GM19324 (cell line): Measurements from ENCODE around the gene SLC8A1.

Source experiments
- ATAC-seq: cut with Tn5 transposase; IDR thresholded peaks from one replicate; pipeline ENCODE4 v1.9.1; 2021; ENCODE audit warnings: mild to moderate bottlenecking, moderate library complexity; ENCODE audit not compliant: unreplicated experiment, low FRiP score

Gene SLC8A1

DNA sequence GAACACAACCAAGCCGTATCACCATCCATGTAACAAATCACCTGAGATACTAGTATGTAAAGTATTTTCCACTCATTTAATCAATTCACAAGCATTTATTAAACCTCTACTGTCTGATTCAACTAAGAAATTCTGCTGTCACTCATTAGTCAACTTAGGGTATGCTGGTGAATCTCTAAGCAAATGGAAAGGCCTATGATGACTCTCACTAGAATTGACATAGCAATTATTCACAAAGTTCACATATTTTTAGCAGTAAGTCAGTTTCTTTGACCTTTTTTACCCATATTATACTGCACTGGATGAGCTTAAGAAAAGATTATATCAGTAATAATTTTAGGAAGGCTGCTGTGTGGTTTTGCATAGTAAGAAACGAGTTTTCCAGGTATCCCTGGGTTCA, 130.1 kb downstream of the SLC8A1 start:
- no peak for ATAC-seq

DNA sequence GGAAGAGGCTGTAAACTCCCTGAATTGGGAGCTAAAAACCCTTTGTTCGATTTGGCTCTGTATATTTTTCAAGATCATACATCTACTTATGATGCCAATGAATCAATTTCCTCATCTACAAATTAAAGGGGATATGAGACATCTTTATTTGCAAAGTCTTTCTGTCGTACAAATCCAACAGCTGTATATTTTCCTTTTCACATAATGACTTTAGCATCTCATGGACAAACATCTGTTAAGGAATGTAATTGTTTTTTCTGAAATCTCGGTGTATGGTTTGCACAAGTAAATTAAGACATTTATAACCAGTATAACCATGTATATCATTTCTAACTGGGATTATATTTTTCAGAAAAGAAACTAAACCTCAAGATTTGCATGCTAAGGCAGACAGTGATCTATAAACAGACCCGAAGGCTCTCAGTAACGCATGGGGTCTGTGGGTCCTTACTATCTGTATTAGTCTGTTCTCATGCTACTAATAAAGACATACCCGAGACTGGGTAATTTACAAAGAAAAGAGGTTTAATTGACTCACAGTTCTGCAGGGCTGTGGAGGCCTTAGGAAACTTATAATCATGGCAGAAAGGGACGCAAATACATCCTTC, 130.8 kb downstream of the SLC8A1 start:
- no peak for ATAC-seq

DNA sequence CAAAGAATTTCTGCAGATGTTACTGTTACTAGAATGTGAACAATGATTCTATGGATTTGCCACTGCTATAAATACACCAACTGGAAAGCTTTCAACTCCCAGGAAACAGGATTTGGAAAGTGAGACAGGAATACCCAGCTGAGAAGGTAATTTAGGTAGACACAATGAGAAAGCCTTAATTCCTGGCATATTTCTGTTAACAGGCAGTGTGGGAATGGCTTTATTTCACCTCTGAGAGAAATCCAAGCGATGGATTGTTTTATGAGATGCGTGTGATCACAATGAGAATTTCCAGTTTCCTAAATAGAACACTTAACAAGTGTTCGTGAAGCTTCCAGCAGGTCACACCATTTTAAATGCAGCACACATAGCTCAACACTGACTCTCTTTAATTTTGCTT, 133.0 kb downstream of the SLC8A1 start:
- ATAC-seq: no peak

DNA sequence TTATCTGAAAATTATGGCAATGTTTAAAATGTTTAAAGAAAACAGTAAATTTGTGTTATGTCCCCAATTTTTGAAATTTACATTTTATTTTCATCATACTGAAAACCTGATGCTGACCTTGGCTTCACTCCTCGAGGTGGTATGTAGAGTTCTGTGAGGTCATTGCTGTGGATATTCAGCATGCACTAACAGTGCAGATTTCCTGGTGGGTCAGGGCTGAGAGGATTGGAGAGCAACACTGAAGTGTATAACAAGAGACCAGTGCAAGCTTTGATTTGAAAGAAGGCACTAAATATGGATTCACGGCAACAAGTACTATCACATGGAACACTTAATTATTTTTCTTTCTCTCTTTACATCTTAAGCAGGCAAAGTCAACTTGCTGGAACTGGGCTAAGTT, 134.1 kb downstream of the SLC8A1 start:
- no peak for ATAC-seq

DNA sequence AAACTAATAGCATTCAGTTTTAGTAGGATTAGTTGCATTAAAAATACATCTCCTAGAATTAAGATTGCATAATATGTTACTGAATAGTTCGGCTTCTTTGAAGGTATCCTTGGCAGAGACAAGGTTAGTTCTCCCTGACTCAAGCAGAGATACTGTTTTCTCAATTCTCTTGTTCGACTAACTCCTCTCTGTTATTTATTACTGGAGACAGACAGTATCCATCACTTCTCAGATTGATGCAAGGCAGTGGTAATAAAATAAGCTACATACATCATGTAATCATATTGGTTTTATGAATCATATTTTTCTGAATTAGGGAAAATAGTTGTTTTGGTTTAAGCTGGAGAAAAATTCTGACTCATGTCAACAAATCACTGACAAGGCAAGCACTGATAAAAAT, 134.8 kb downstream of the SLC8A1 start:
- no peak for ATAC-seq

DNA sequence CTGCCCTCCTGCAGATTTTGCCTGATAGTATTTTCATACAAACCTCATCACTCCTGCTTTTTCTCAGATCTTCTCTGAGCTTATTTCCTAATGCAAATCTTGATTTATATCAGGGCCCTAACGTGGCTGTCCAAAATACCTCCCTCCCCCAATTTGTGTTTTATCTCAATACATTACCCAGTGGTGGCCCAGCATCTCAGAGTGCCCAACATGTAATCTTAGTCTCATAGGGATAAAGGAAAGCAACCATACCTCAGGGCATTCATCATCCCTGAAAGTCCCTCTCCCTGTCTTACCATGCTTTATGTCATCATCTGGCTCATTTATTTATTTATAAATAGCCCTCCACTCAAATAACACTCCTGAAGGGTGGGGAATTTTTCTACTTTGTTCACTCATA, 135.3 kb downstream of the SLC8A1 start:
- no peak for ATAC-seq

DNA sequence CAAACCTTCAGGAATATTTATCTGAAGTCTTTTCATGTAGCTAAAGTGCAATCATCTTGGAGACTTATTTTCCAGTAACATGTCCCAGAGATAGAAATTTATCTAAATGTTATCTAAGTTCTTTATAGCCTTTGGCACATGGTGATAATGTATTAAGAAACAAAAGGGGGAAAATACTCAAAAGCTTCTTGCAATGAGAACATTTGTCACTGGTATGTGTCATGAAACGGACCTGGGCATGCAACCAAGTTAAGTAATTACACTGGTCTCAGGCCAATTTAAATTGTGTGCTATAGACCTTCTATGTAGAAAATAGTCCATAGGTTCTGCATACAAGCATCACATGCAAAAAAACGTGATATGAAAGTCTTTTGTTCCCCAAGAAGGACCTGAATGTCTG, 136.2 kb downstream of the SLC8A1 start:
- no peak for ATAC-seq

DNA sequence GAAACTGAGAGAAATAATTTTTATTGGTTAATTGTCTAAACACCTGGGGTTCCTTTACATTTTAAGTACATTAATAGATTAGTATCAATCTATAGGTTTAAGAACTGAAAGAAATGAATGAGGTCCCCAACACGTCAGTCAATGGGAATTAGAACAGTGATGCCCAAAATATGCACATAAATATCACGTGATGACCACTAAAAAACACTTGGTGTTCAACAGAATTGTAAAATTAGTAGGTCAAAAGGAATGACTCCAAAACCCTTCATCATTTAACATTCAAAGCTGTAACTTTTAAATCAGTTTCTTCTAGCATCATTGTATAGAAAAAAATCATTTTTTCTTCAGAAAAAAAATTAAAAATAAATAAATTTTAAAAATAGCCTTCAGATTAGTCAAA, 140.9 kb downstream of the SLC8A1 start:
- ATAC-seq: no peak

DNA sequence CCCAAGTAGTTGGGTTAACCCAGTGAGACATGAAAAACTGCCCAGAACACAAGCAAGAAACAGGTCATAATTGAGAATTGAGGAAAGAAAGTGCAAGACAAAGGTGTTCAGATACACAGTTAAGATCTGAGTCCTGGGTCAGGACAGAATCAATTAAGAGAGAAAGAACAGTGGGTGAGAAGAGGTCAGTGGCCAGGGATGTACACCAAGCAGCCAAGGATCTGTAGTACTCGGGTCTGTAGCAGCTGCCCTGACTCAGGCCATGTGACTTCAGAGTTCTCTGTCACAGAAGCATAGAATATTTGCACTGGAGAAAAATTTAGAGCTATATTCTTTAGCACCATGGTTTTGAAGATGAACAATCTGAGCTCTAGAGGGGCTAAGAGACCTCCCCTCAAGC, 141.6 kb downstream of the SLC8A1 start:
- ATAC-seq: no peak

DNA sequence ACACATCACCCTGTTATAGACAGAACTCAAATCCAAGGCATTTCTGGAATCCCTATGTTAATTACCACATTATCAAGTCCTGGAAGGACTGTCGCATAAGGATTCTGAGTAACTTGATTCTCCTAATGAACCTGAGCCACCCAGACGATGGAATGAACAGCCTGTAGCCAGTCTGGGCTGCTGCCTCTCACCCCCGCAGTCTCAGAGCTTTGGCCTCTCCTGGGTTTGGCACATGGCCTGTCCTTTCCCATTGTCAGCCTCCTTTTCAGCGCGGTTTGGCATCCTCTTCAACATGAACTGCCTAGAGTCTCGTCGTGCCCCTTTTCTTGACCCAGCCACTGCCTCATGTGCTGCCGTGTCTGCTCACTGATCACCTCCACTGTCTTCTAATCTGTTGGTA, 147.6 kb downstream of the SLC8A1 start:
- ATAC-seq: no peak

DNA sequence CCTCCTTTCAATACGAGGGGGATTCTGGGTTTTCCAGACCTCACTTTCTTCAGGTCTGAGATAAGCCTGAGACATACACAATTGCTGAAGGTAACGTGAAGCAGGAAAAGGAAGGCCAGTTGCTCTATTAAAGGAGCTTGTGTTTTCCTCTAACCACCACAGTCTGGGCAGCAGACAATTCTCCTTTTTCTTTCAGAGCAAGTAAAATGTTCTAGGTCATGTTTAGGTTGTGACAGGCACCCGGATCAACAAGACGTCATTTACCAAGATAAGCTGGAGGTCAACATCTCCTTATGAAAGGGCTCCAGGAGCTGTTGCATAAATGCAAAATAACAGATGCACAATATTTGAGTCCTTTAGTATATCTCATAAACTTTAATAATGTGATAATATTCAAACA, 148.1 kb downstream of the SLC8A1 start:
- no peak for ATAC-seq

DNA sequence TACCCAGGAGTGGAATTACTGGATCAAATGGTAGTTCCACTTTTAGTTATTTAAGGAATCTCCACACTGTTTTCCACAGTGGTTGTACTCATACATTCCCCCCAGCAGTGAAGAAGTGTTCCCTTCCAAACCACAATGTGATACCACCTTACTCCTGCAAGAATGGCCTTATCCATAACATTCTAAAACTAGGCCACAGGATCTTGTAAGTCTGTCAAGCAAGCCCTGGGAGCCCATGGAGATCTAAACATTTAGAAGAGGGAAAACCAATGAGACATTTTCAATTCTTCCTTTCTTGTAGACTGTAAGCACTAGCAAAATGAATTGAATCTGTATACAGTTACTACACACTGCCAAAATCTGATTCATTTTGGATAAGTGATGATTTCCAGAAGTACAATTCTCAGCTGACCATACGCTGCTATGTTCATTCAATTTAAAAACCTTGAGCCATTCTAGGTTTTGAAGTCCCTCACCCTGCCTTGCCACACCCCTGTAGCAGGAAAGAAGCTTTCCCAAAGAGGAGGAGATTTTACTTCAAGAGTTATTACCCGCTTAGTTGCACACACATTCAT, 149.1 kb downstream of the SLC8A1 start:
- no peak for ATAC-seq

DNA sequence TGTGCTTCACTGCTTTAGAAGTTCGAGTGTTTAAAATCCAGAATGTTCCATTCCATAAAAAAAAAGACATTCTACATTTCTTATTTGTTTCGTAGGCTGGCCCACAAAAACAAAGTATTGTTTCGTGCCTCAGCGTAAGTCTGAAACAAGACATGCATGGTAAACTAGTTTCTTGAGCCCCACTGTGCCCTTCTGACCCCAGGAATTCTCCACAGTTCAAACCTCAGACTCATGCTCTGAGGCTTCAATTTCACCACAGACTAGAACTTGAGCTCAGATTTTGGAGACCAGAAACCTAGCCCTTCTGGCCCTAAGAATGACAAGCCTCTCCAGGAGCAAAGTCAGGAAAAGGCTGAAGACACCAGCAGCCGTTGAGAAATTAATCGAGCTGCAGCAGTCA, 151.5 kb downstream of the SLC8A1 start:
- no peak for ATAC-seq

DNA sequence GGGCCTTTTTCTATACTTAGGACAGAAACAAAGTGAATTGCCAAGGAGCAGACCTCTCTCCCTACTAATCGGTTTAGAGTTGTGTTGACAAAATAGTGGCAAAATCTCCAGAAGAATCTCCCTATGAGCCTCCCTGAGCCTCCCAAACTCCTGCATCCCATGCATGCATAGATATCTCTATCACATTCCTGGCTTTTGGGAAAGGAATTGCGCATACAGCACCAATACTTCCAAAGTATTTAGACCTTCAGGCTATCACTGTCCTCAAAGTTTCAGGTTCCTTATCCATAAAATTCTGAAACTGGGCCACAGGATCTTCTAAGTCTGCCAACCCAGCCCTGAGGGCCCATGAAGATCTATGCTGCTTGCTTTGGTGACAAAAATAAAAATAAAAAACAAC, 152.1 kb downstream of the SLC8A1 start:
- no peak for ATAC-seq

DNA sequence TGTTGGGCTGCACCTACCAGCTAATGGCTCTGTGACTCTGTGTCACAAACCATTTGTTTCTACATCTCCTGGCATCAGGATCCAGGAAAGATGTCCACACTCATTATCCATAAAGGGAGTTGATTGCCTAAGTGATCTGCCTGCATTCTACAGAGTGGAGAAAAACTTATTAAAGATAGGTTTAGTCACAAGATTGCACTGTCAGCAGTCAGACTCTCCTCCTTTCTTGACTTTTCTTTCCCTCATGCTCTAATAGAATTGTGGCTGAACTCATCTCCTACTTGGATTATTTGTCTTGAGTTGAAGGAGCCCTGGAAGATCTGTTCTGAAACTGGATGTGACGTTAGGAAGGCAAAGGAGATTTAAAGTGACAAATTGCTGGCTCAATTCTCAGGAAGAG, 152.7 kb downstream of the SLC8A1 start:
- ATAC-seq: no peak

DNA sequence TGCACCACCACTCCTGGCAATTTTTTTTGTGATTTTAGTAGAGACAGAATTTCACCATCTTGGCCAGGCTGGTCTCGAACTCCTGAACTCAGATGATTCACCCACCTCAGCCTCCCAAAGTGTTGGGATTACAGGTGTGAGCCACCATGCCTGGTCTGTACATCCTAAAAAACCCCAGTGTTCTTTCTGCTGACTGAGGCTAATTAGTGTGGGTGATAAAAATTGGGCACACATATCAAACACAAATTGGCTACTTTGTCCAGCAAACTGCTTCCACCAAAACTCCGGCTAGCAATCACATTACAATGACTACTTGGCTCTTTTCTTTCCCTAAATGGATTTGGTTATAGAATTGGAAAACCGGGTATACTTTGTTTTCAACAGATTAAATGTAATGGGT, 153.9 kb downstream of the SLC8A1 start:
- no peak for ATAC-seq

DNA sequence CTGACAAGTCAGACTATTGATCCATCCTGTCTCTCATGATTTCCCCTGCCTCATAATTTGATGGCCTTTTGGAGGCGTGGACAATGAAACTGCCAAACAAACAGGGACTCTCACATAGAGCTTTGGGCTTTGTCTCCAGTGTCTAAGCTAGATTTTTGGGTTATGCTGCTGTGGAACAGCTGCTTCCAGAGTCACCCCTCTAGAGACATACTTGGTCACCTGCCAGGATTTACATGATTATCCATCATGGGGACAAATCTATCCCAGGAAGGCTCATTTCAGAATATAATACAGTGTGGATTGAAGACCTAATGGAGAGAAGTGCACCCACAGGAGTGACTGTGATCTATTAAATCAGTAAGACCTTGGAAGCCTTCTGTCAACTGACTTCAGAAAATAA, 159.6 kb downstream of the SLC8A1 start:
- no peak for ATAC-seq

DNA sequence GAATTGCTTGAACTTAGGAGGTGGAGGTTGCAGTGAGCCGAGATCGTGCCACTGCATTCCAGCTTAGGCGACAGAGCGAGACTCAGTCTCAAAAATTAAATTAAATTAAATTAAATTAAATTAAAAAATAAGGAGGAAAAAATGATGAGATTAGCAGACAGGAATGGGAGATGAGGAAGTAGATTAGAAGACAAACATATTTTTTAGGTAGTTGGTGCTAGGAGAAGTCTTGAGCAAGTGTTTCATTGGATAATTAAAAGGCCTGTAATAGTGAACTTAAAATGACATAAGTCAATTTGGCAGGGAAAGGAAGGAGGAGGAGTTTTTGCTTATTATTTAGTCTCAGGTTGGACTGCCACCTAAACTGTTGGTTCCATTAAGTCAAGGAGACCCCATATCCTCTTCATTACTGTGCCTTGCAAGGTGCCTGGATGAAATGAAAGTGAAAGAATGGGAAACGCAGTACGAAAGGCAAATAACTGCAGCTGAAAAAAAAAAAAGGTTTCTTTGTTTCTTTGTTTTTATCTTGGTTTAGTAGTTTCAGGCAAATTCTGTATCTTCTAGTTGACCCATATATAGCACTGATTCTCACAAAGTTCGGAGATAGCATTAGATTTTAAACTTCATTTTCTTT, 162.0 kb downstream of the SLC8A1 start:
- no peak for ATAC-seq

DNA sequence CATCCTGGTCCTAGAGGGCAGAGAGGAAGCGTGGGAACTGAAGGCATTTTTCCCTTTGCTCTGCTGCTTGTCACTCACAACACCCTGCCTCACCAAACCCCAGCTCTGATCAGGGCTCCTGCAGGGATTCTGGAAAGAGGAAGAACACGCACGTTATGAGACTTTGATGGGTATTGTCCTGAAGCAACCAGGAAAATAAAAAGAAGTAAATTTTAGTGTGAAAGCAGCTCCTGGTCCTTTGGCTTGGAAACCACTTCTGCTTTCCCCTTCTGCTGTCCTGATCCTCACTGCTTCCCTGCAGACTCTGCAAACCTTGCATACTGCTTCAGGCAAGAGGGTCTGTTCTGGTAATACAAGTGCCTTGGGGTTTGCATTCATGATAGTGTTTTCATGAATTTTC, 164.1 kb downstream of the SLC8A1 start:
- no peak for ATAC-seq

DNA sequence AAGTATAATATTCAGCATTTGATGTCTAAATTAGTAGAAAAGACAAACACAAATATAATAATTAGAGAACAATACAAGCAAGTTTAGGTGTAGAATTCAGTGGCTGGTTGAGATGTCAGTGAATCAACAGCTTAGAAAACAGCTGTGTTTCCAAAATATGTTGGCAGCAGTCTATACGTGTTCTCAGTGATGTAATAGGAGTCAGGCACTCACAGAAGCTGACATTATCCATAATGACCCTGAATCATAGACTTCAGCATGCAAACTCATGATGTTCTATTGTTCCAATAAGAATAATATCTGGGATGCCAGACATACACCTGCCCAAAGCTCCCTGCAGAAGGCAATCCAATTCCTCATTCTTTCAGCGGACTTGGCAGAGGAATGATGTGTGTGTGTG, 164.7 kb downstream of the SLC8A1 start:
- no peak for ATAC-seq

DNA sequence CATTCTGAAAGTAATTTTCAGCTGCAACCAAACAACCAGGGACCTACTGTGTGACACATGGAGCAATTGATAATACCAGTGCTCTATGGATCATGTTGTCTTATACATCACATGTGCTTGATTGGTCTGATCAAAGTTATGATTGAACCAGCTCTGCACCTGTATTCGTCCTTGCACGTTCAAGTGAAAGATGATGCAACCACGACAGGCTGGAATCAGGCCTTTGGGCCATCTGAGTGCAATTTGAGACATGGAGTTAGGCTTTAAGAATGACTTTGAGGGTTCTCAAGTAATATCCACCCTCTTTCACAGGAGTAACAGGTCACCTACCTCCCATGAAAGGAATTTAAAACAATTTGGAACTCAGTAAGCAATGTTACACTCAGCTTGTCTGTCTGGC, 165.2 kb downstream of the SLC8A1 start:
- no peak for ATAC-seq

DNA sequence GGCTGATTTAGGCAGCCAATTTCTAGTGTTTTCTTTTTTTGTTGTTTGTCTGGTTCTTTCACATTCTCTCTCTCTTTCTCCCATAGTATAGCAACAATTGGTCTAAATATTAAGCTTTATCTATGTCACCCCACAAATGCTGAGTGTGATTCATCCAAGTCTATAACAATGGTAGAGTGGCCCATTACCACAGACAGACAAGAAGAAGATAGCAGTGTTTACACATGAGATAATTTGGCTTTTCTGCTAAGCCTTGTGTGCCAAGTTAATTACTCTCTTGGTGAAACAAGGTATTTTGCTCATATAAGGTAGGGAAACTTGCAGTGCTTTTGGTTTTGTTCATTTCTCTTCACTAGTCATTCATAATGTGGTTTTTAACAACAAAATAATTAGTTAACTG, 166.5 kb downstream of the SLC8A1 start:
- no peak for ATAC-seq
